K562 (cell line): ENCODE data around the gene COX4I2. TPM values are rescaled to one million over a fixed set of nuclear protein-coding genes. Genes with fewer than 3 reads are reported as not detected.

Source experiments
- CEBPB ChIP-seq: fragments of 450-650 bp; IDR thresholded peaks from 2 replicates; pipeline ENCODE4 v1.6.1; 2016; ENCODE audit warnings: missing genetic modification characterization, missing compliant biosample characterization
- FOSL1 ChIP-seq: fragments of 200-800 bp; sonication (Bioruptor generic); conservative IDR thresholded peaks from 2 replicates; pipeline ENCODE4 v1.6.1; 2016; ENCODE audit warnings: missing genetic modification characterization, missing compliant biosample characterization
- HIVEP1 ChIP-seq: fragments of 250-450 bp; sonication (Bioruptor Pico); IDR thresholded peaks from 2 replicates; pipeline ENCODE4 v1.4.0; 2020; ENCODE audit warnings: mild to moderate bottlenecking
- TEAD2 ChIP-seq: fragments of 450-650 bp; IDR thresholded peaks from 2 replicates; pipeline ENCODE4 v1.6.1; 2016; ENCODE audit warnings: missing genetic modification characterization, control low read depth, missing compliant biosample characterization
- ZEB2 ChIP-seq: fragments of 450-650 bp; IDR thresholded peaks from 2 replicates; pipeline ENCODE4 v1.6.1; 2016
- ZNF76 ChIP-seq: fragments of 250-450 bp; sonication (Bioruptor Pico); IDR thresholded peaks from 2 replicates; pipeline ENCODE4 v1.4.0; 2020; ENCODE audit warnings: mild to moderate bottlenecking, moderate library complexity, borderline replicate concordance
- ZNF830 ChIP-seq: fragments of 250-450 bp; sonication (Bioruptor Pico); IDR thresholded peaks from 2 replicates; pipeline ENCODE4 v1.5.0; 2021; ENCODE audit warnings: mild to moderate bottlenecking
- polyA plus RNA-seq, 8 experiments: library from polyadenylated mRNA; depleted of rRNA in 4 of 8; stranded (reverse) in 5 of 8; unstranded in 3 of 8; fragments of >200 nt; fragmentation: Nextera tagmentation in 2 of 8; fragmentation: Illumina TruSeq in 1 of 8; extraction: Ambion mirVana in 2 of 8; extraction: Trizol in 1 of 8; gene quantifications; 2 replicates each; pipeline versions ENCODE4 v1.2.1 to v1.2.3, GENCODE V29; 2011 to 2014; ENCODE audit warnings: inconsistent platforms in 1 of 8, missing spikeins in 1 of 8
- total RNA-seq, 7 experiments: library from RNA; depleted of rRNA in 6 of 7; stranded (reverse); fragments of >200 nt in 6 of 7; fragmentation: Illumina TruSeq in 2 of 7; extraction: Trizol in 2 of 7; gene quantifications; 2 replicates each; pipeline versions ENCODE4 v1.2.1 to v1.2.3, GENCODE V29; 2011 to 2021; ENCODE audit warnings: low replicate concordance in 1 of 7
- TF ChIP-seq, protein P1 (sequence below), 2 experiments: fragments of 450-650 bp; formaldehyde crosslinking in 1 of 2; IDR thresholded peaks; 2 replicates each; pipeline versions ENCODE4 v1.4.0 to v1.6.1; 2014 to 2020; ENCODE audit warnings: mild to moderate bottlenecking in 2 of 2, borderline replicate concordance in 1 of 2, low read depth in 1 of 2
- TF ChIP-seq, protein P2 (sequence below): fragments of 450-650 bp; IDR thresholded peaks from 2 replicates; pipeline ENCODE4 v1.6.1; 2017; ENCODE audit warnings: mild to moderate bottlenecking, moderate library complexity
- TF ChIP-seq, protein P3 (sequence below): fragments of 450-650 bp; formaldehyde crosslinking; IDR thresholded peaks from 2 replicates; pipeline ENCODE4 v1.4.0; 2020; ENCODE audit warnings: mild to moderate bottlenecking, moderate library complexity
- TF ChIP-seq, protein P4 (sequence below): fragments of 250-450 bp; sonication (Bioruptor Pico); IDR thresholded peaks from 2 replicates; pipeline ENCODE4 v1.4.0; 2020; ENCODE audit warnings: mild to moderate bottlenecking, moderate library complexity

Gene COX4I2
- total and polyA plus RNA-seq, 9 of the 15 experiments (the other 6 are each of a cell fraction or from before 2014, with no cell fraction given) = not detected

DNA sequence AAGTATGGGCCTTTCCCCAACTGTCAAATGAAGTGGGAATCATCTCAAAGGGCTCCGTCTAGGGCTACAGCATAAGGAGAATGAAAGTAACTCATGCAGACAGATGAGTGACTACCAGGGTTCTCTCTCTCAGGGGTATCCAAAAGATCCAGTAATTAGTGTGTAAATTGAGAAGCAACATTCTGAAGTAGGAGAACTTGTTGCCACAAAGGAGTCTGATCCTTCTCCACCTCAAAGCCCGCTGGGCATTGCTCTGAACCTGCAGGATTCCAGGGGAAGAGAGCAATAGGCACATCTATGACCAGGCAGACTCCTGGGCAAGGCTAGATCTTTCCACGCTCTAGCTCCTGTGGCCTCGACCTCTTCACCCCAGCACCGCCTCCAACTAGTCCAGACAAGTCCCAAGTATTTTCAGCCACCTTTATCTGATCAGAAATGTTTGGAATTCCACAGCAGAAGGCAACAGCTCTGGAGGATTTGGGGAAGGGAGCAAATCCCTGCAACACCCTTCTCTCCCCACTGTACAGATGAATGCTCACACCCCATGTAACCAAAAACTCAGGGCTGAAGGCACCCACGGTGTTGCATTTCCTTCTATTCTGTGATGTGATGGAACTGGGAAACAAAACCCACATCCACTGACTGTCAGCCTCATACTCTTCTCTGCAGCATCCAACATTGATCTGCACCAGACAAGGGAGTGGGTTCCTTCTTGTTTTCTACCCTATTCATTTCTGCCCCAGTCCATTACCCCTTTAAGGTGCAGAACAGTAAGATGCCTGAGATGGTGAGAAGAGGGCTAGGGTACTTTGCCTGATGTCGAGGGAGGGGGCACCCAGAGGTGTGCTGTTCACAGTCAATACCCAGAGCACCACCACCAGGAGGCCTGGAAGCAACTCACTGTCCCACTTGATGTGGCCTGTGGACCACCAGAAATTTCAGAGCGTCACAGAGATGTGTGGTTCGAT, 41.0 kb downstream of the COX4I2 start (continued):
- TF ChIP-seq, protein P1, sequence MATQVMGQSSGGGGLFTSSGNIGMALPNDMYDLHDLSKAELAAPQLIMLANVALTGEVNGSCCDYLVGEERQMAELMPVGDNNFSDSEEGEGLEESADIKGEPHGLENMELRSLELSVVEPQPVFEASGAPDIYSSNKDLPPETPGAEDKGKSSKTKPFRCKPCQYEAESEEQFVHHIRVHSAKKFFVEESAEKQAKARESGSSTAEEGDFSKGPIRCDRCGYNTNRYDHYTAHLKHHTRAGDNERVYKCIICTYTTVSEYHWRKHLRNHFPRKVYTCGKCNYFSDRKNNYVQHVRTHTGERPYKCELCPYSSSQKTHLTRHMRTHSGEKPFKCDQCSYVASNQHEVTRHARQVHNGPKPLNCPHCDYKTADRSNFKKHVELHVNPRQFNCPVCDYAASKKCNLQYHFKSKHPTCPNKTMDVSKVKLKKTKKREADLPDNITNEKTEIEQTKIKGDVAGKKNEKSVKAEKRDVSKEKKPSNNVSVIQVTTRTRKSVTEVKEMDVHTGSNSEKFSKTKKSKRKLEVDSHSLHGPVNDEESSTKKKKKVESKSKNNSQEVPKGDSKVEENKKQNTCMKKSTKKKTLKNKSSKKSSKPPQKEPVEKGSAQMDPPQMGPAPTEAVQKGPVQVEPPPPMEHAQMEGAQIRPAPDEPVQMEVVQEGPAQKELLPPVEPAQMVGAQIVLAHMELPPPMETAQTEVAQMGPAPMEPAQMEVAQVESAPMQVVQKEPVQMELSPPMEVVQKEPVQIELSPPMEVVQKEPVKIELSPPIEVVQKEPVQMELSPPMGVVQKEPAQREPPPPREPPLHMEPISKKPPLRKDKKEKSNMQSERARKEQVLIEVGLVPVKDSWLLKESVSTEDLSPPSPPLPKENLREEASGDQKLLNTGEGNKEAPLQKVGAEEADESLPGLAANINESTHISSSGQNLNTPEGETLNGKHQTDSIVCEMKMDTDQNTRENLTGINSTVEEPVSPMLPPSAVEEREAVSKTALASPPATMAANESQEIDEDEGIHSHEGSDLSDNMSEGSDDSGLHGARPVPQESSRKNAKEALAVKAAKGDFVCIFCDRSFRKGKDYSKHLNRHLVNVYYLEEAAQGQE (IDR thresholded peaks at IDR 0.05; ENCODE audit: borderline replicate concordance) = peak; percentile 81
- TF ChIP-seq, protein P1 (CRISPR knock-in tag; IDR thresholded peaks at IDR 0.05; ENCODE audit: low read depth) = 0 out of 2 replicates have a peak, but pooled peaks have one; percentile 16
- TF ChIP-seq CEBPB (tag) (no peak), TEAD2 (tag) (0 out of 2 replicates have a peak, but pooled peaks have one; percentile 14), ZNF76 (CRISPR knock-in tag) (0 out of 2 replicates have a peak, but pooled peaks have one; percentile 16), FOSL1 (tag) (no peak), HIVEP1 (CRISPR knock-in tag) (0 out of 2 replicates have a peak, but pooled peaks have one; percentile 7), ZEB2 (no peak), ZNF830 (no peak)
- TF ChIP-seq, protein P2, sequence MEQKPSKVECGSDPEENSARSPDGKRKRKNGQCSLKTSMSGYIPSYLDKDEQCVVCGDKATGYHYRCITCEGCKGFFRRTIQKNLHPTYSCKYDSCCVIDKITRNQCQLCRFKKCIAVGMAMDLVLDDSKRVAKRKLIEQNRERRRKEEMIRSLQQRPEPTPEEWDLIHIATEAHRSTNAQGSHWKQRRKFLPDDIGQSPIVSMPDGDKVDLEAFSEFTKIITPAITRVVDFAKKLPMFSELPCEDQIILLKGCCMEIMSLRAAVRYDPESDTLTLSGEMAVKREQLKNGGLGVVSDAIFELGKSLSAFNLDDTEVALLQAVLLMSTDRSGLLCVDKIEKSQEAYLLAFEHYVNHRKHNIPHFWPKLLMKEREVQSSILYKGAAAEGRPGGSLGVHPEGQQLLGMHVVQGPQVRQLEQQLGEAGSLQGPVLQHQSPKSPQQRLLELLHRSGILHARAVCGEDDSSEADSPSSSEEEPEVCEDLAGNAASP = no peak
- TF ChIP-seq, protein P3, sequence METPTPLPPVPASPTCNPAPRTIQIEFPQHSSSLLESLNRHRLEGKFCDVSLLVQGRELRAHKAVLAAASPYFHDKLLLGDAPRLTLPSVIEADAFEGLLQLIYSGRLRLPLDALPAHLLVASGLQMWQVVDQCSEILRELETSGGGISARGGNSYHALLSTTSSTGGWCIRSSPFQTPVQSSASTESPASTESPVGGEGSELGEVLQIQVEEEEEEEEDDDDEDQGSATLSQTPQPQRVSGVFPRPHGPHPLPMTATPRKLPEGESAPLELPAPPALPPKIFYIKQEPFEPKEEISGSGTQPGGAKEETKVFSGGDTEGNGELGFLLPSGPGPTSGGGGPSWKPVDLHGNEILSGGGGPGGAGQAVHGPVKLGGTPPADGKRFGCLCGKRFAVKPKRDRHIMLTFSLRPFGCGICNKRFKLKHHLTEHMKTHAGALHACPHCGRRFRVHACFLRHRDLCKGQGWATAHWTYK (CRISPR knock-in tag) = 0 out of 2 replicates have a peak, but pooled peaks have one; percentile 35
- TF ChIP-seq, protein P4, sequence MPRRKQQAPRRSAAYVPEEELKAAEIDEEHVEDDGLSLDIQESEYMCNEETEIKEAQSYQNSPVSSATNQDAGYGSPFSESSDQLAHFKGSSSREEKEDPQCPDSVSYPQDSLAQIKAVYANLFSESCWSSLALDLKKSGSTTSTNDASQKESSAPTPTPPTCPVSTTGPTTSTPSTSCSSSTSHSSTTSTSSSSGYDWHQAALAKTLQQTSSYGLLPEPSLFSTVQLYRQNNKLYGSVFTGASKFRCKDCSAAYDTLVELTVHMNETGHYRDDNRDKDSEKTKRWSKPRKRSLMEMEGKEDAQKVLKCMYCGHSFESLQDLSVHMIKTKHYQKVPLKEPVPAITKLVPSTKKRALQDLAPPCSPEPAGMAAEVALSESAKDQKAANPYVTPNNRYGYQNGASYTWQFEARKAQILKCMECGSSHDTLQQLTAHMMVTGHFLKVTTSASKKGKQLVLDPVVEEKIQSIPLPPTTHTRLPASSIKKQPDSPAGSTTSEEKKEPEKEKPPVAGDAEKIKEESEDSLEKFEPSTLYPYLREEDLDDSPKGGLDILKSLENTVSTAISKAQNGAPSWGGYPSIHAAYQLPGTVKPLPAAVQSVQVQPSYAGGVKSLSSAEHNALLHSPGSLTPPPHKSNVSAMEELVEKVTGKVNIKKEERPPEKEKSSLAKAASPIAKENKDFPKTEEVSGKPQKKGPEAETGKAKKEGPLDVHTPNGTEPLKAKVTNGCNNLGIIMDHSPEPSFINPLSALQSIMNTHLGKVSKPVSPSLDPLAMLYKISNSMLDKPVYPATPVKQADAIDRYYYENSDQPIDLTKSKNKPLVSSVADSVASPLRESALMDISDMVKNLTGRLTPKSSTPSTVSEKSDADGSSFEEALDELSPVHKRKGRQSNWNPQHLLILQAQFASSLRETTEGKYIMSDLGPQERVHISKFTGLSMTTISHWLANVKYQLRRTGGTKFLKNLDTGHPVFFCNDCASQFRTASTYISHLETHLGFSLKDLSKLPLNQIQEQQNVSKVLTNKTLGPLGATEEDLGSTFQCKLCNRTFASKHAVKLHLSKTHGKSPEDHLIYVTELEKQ = 0 out of 2 replicates have a peak, but pooled peaks have one; percentile 45
